Mesothelial cell of epicardium (in vitro differentiated cells): Measurements from ENCODE around the gene FANCI. TPM values are rescaled to one million over a fixed set of nuclear protein-coding genes. Genes with fewer than 3 reads are reported as not detected.

Experiments
- DNase-seq, 2 experiments: peaks; one replicate each; pipeline ENCODE4 v3.0.0; 2021; ENCODE audit warnings: low spot score in 2 of 2; ENCODE audit not compliant: unreplicated experiment in 2 of 2
- H3K27ac Mint-ChIP-seq: 2 replicates; pipeline ENCODE4 v1.8.0; 2021; ENCODE audit warnings: mixed read lengths
- H3K27me3 Mint-ChIP-seq: 2 replicates; pipeline ENCODE4 v1.8.0; 2021; ENCODE audit warnings: low read depth, mixed read lengths
- H3K36me3 Mint-ChIP-seq: 2 replicates; pipeline ENCODE4 v1.8.0; 2021; ENCODE audit warnings: mixed read lengths
- H3K4me1 Mint-ChIP-seq: 2 replicates; pipeline ENCODE4 v1.8.0; 2021; ENCODE audit warnings: mixed read lengths
- H3K4me3 Mint-ChIP-seq: 2 replicates; pipeline ENCODE4 v1.8.0; 2021; ENCODE audit warnings: mild to moderate bottlenecking, moderate library complexity, mixed read lengths
- H3K9me3 Mint-ChIP-seq: 2 replicates; pipeline ENCODE4 v1.8.0; 2021; ENCODE audit warnings: mixed read lengths
- CTCF ChIP-seq: fragments of 200-600 bp; sonication (generic); IDR thresholded peaks from one replicate; pipeline ENCODE4 v1.5.0; 2021; ENCODE audit warnings: antibody characterized with exemption; ENCODE audit not compliant: unreplicated experiment
- microRNA-seq: library from miRNA; unstranded; fragments of <30 nt; microRNA quantifications from one replicate; pipeline ENCODE4 v1.2.0, GENCODE V29; 2021; ENCODE audit warnings: inconsistent platforms, mixed read lengths
- total RNA-seq: library from RNA; stranded (reverse); gene quantifications from 3 replicates; pipeline ENCODE4 v1.2.1, GENCODE V29; 2021

The FANCI gene
- total RNA-seq, 1 donor from 2014 or later: 37.2 TPM

GRCh38 chr15:89364341-89364740, 120.6 kb downstream of the FANCI start:
- TF ChIP-seq CTCF: no peak
- no peak overlapping the region for H3K27ac Mint-ChIP-seq
- H3K36me3 Mint-ChIP-seq: no peaks in the 10 kb centered on the region
- no peak for DNase-seq
- H3K9me3 Mint-ChIP-seq: no peaks in the 10 kb centered on the region
- no peak overlapping the region for H3K4me3 Mint-ChIP-seq
- peaks cover 9% of the 10 kb centered on the region for H3K4me1 Mint-ChIP-seq
- peaks cover 96% of the 10 kb centered on the region for H3K27me3 Mint-ChIP-seq

DNA sequence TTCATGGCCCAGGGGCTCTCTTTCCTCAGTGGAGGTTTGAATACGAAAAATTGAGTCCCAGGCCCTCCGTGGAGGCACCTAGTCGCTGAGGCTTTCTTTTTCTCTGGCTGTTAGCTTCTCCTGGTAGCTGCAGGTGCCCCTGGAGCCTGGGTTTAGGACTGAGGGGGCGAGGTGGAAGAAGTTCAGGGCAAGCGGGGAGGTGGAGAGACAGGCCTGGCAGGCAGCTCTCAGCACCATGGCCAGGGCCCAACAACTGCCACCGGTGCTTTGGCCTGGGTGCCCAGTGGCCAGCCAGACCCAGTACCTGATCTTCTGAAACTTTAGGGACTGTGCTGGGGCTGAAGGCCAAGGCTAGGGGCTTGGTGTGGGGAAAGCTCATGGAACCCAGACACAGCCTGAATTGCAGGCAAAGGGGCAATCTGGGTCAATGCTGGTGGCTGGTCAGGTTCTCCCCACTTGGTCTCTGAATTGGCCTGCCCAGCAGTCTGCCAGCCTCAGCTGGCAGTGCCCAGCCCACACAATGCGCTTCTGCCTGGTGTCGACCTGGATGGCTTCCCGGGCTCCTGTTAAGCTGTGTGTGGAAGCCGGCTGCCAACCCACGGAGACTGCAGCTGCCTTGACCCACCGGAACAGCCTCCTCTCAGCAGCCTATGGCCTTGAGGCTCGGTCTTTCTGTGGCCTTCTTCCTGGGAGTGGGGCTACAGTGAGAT, 121.1 kb downstream of the FANCI start:
- H3K4me3 Mint-ChIP-seq: no peak overlapping the region
- peaks cover 96% of the 10 kb centered on the region for H3K27me3 Mint-ChIP-seq
- H3K36me3 Mint-ChIP-seq: no peaks in the 10 kb centered on the region
- TF ChIP-seq CTCF: no peak
- no peak overlapping the region for H3K27ac Mint-ChIP-seq
- H3K9me3 Mint-ChIP-seq: no peaks in the 10 kb centered on the region
- peaks cover 9% of the 10 kb centered on the region for H3K4me1 Mint-ChIP-seq
- DNase-seq: no peak

DNA sequence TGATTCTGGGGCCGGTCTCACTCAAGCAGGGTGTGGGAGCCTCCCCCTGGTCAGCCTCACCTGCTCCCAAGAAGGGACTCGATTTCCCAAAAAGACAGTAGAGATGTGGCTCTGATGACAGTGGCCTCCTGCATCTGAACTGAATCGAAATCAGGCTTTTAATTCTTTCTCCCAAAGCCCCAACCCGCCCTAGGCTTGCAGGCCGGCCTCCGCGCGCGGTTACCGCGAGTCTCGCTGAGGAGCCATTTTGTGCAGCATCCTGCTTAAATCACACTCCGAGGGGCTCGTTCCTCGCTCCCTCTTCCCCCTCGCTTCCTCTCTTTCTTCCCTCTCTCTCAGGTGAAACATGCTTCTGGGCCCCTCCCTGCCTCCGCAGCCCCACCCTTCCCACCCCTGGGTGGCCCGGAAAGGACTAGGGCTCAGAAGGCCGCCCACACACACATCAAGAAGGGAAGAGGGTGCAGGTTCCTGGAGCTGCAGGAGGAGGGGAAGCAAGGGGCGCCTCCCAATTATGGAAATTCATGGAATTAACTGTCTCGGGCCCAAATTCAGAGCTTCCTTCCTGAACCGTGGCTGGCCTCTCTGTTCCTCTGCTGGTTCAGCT, 121.8 kb downstream of the FANCI start:
- Mint-ChIP-seq H3K4me1 (peaks cover 9% of the 10 kb centered on the region), H3K27ac (no peak overlapping the region)

More for the DNA sequence above, 121.8 kb downstream of the FANCI start:
- TF ChIP-seq CTCF: no peak
- H3K4me3 Mint-ChIP-seq: no peak overlapping the region
- no peak for DNase-seq
- no peaks in the 10 kb centered on the region for H3K9me3 Mint-ChIP-seq
- H3K36me3 Mint-ChIP-seq: no peaks in the 10 kb centered on the region
- H3K27me3 Mint-ChIP-seq: peaks cover 96% of the 10 kb centered on the region

Small RNAs within 50 kb of the gene (microRNA-seq; reads per million reads assigned to microRNA genes)
- not detected for gene MIR6766

Other genes starting within 250 kb of the FANCI start
- 33.7 to 39.7 TPM (median 39.1 TPM) in 3 replicates for gene ABHD2, start 155.5 kb upstream of the FANCI start, total RNA-seq
- gene RLBP1, start 22.4 kb upstream of the FANCI start, total RNA-seq: not detected in 3 replicates
- gene POLG, start 90.8 kb downstream of the FANCI start, total RNA-seq: 62.6 to 71.6 TPM (median 68.2 TPM) in 3 replicates